ENCODE data around the gene RANBP1. TPM values are rescaled to one million over a fixed set of nuclear protein-coding genes. Genes with fewer than 3 reads are reported as not detected.

Gene RANBP1
- polyA plus RNA-seq, 1 donor (not counting 4 experiments of a cell fraction or from before 2014, with no cell fraction given): 193 TPM

GRCh38 chr22:20091690-20092476 lies 24.0 kb upstream of the RANBP1 start:
- H3K27ac ChIP-seq (ENCODE audit: control insufficient read depth, insufficient read depth, low read length): no peak overlapping the region

GRCh38 chr22:20092477-20092854 lies 23.4 kb upstream of the RANBP1 start:
- FAIRE-seq (no peak), DNase-seq (ENCODE audit: low read depth, low spot score) (no peak)
- Histone ChIP-seq H3K36me3 (ENCODE audit: control insufficient read depth in 2 of 2, extremely low read depth in 1 of 2, insufficient read depth in 2 of 2, low read length in 2 of 2) (peaks cover 52 to 67% of the 10 kb centered on the region in 2 experiments), H3K27me3 (ENCODE audit: control insufficient read depth, extremely low read depth, insufficient read depth, low read length) (no peaks in the 10 kb centered on the region), H3K9me1 (ENCODE audit: control insufficient read depth, extremely low read depth, insufficient read depth, low read length) (no peaks in the 10 kb centered on the region), H3K9ac (ENCODE audit: control insufficient read depth, extremely low read depth, insufficient read depth, low read length) (no peak overlapping the region), H3K9me3 (ENCODE audit: control insufficient read depth, low read depth, low read length) (no peaks in the 10 kb centered on the region), H3K4me1 (ENCODE audit: control insufficient read depth, extremely low read depth, insufficient read depth, low read length) (no peaks in the 10 kb centered on the region), H3K79me2 (ENCODE audit: control insufficient read depth, insufficient read depth, low read length) (peaks cover 16% of the 10 kb centered on the region), H4K20me1 (ENCODE audit: control insufficient read depth, extremely low read depth, insufficient read depth, low read length) (peaks cover 6% of the 10 kb centered on the region), H3K4me3 (ENCODE audit: control insufficient read depth in 2 of 3, extremely low read depth in 1 of 3, insufficient read depth in 2 of 3, low read depth in 1 of 3, low read length in 3 of 3) (no peak overlapping the region), H2AFZ (ENCODE audit: control insufficient read depth, low read length) (no peak overlapping the region), H3K27ac (ENCODE audit: control insufficient read depth, insufficient read depth, low read length) (no peak overlapping the region), H3K4me2 (ENCODE audit: control insufficient read depth, extremely low read depth, insufficient read depth, low read depth, low read length) (no peak overlapping the region)
- dilution Hi-C loops (cut with MboI; ENCODE audit: extremely low pct_ligation_motif_present, low sequenced_read_pairs): no loop called here
- TF ChIP-seq EZH2 (IDR thresholded peaks at IDR 0.05; ENCODE audit: low read length) (no peak), CTCF (optimal IDR thresholded peaks at IDR 0.05 in 1 of 3, IDR thresholded peaks at IDR 0.05 in 1 of 3, conservative IDR thresholded peaks at IDR 0.05 in 1 of 3; ENCODE audit: extremely low read depth in 1 of 3, insufficient read depth in 2 of 3, low read length in 3 of 3) (no peak)

More at GRCh38 chr22:20091690-20092476, 24.0 kb upstream of the RANBP1 start:
- Histone ChIP-seq H3K9me1 (ENCODE audit: control insufficient read depth, extremely low read depth, insufficient read depth, low read length) (no peaks in the 10 kb centered on the region), H4K20me1 (ENCODE audit: control insufficient read depth, extremely low read depth, insufficient read depth, low read length) (peaks cover 6% of the 10 kb centered on the region), H2AFZ (ENCODE audit: control insufficient read depth, low read length) (no peak overlapping the region), H3K79me2 (ENCODE audit: control insufficient read depth, insufficient read depth, low read length) (peaks cover 22% of the 10 kb centered on the region), H3K4me3 (ENCODE audit: control insufficient read depth in 2 of 3, extremely low read depth in 1 of 3, insufficient read depth in 2 of 3, low read depth in 1 of 3, low read length in 3 of 3) (no peak overlapping the region), H3K4me1 (ENCODE audit: control insufficient read depth, extremely low read depth, insufficient read depth, low read length) (no peaks in the 10 kb centered on the region), H3K27me3 (ENCODE audit: control insufficient read depth, extremely low read depth, insufficient read depth, low read length) (no peaks in the 10 kb centered on the region), H3K36me3 (ENCODE audit: control insufficient read depth in 2 of 2, extremely low read depth in 1 of 2, insufficient read depth in 2 of 2, low read length in 2 of 2) (peaks cover 58 to 71% of the 10 kb centered on the region in 2 experiments), H3K9me3 (ENCODE audit: control insufficient read depth, low read depth, low read length) (no peaks in the 10 kb centered on the region), H3K9ac (ENCODE audit: control insufficient read depth, extremely low read depth, insufficient read depth, low read length) (no peak overlapping the region), H3K4me2 (ENCODE audit: control insufficient read depth, extremely low read depth, insufficient read depth, low read depth, low read length) (no peak overlapping the region)
- no peak for FAIRE-seq
- TF ChIP-seq CTCF (optimal IDR thresholded peaks at IDR 0.05 in 1 of 3, IDR thresholded peaks at IDR 0.05 in 1 of 3, conservative IDR thresholded peaks at IDR 0.05 in 1 of 3; ENCODE audit: extremely low read depth in 1 of 3, insufficient read depth in 2 of 3, low read length in 3 of 3) (no peak), EZH2 (IDR thresholded peaks at IDR 0.05; ENCODE audit: low read length) (no peak)
- no peak for DNase-seq (ENCODE audit: low read depth, low spot score)
- dilution Hi-C loops (cut with MboI; ENCODE audit: extremely low pct_ligation_motif_present, low sequenced_read_pairs): no loop called here

Measured in keratinocyte (primary cell).